Karpas-422 (cell line): ENCODE measurements around the gene WDR1. TPM values are rescaled to one million over a fixed set of nuclear protein-coding genes. Genes with fewer than 3 reads are reported as not detected.

Experiments
- DNase-seq: peaks from one replicate; pipeline ENCODE4 v3.0.0-alpha.2; 2015
- H2AFZ ChIP-seq: fragments of 200-600 bp; sonication (generic); 2 replicates; pipeline ENCODE4 v1.6.1; 2014; ENCODE audit warnings: antibody characterized with exemption, low read length, mixed read lengths
- H3K27ac ChIP-seq: fragments of 200-600 bp; sonication (generic); 2 replicates; pipeline ENCODE4 v1.5.1; 2014; ENCODE audit warnings: mild to moderate bottlenecking, low read length, moderate library complexity
- H3K27me3 ChIP-seq: fragments of 200-600 bp; sonication (generic); 2 replicates; pipeline ENCODE4 v1.6.1; 2014; ENCODE audit warnings: low read length, mixed read lengths
- H3K36me3 ChIP-seq: fragments of 200-600 bp; sonication (generic); 2 replicates; pipeline ENCODE4 v1.6.1; 2014; ENCODE audit warnings: low read length, mixed read lengths; ENCODE audit not compliant: insufficient read depth
- H3K4me1 ChIP-seq: fragments of 200-600 bp; sonication (generic); 2 replicates; pipeline ENCODE4 v1.6.1; 2014; ENCODE audit warnings: mild to moderate bottlenecking, low read length, mixed read lengths
- H3K4me2 ChIP-seq: fragments of 200-600 bp; sonication (generic); 2 replicates; pipeline ENCODE4 v1.6.1; 2014; ENCODE audit warnings: low read length, low read depth, mild to moderate bottlenecking; ENCODE audit not compliant: poor library complexity, severe bottlenecking
- H3K4me3 ChIP-seq: fragments of 200-600 bp; sonication (generic); 2 replicates; pipeline ENCODE4 v1.5.1; 2014; ENCODE audit warnings: mild to moderate bottlenecking, antibody characterized with exemption, low read length, mixed read lengths
- H3K79me2 ChIP-seq: fragments of 200-600 bp; sonication (generic); 2 replicates; pipeline ENCODE4 v1.6.1; 2014; ENCODE audit warnings: mild to moderate bottlenecking, low read length, mixed read lengths
- H3K9ac ChIP-seq: fragments of 200-600 bp; sonication (generic); 2 replicates; pipeline ENCODE4 v1.6.0; 2014; ENCODE audit warnings: low read length
- H3K9me2 ChIP-seq: fragments of 200-600 bp; sonication (generic), shearing (Covaris generic); replicated peaks from 2 replicates; pipeline ENCODE4 v1.6.0; 2014; ENCODE audit warnings: mild to moderate bottlenecking, low read length, moderate library complexity; ENCODE audit not compliant: insufficient read depth
- H3K9me3 ChIP-seq: fragments of 300-700, 200-600 bp; sonication (generic); 2 replicates; pipeline ENCODE4 v1.6.1; 2014; ENCODE audit warnings: low read length, mixed read lengths
- H4K20me1 ChIP-seq: fragments of 200-600 bp; sonication (generic); 2 replicates; pipeline ENCODE4 v1.6.1; 2014; ENCODE audit warnings: mild to moderate bottlenecking, antibody characterized with exemption, low read length, low read depth; ENCODE audit not compliant: insufficient read depth
- total RNA-seq: library from RNA; depleted of rRNA; stranded (reverse); fragments of >200 nt; shearing (Covaris generic); gene quantifications from 2 replicates; pipeline ENCODE4 v1.2.3, GENCODE V29; 2014; ENCODE audit warnings: low replicate concordance; rRNA removed

The WDR1 gene, protein sequence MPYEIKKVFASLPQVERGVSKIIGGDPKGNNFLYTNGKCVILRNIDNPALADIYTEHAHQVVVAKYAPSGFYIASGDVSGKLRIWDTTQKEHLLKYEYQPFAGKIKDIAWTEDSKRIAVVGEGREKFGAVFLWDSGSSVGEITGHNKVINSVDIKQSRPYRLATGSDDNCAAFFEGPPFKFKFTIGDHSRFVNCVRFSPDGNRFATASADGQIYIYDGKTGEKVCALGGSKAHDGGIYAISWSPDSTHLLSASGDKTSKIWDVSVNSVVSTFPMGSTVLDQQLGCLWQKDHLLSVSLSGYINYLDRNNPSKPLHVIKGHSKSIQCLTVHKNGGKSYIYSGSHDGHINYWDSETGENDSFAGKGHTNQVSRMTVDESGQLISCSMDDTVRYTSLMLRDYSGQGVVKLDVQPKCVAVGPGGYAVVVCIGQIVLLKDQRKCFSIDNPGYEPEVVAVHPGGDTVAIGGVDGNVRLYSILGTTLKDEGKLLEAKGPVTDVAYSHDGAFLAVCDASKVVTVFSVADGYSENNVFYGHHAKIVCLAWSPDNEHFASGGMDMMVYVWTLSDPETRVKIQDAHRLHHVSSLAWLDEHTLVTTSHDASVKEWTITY
- 67.5 and 116 TPM in 2 replicates for total RNA-seq

DNA sequence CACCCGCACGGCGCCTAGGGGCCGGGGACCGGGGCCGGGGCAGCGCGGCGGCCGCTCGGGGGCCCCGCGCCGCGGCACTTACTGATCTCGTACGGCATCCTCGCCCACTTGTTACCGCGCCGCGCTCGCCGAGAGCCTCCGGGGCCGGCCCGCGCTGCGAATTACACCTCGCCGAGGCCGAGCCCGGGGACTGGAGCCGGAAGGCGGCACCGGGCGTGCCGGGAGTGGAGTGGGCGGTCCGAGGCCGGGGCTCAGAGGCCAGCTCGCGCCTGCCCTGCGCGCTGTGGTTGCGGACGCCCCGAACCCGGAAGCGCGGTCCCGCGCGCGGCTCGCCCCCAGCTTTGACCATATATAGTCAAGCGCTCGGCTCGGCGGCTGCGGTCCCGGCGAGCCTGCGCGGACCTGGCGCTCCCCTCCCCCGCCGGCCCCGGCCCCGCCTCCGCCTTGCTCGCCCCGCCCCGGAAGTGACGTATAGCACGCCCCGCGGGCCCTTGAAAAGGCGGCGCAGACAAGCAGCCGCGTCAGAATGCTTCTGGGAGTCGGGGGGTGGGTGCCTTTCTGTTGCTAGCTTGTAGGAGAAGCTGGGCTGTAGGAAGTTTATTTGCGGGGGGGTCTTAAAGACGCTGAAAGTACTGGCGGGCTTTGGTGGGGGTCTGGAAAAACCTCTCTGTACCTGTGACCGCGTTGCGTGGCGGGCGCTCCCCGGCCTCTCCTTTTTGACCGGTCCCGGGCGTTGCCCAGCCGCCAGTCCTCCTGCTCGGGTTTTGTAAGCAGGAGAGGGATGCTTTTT is at the start of gene WDR1:
Gene WDR1 (minus strand): TSS at position 231 of the 790 bp plus-strand sequence. CDS start 133 bp downstream, at position 98.
- DNase-seq = peak; percentile 96
- no peaks in the 10 kb centered on the region for H3K9me2 ChIP-seq
- H2AFZ ChIP-seq = no peak within 1 kb of the TSS
- no peaks in the 10 kb centered on the region for H3K9me3 ChIP-seq
- H3K4me2 ChIP-seq = peak within 1 kb of the TSS; percentile 86
- H3K4me1 ChIP-seq = peaks cover 30% of the 10 kb centered on the region
- peaks cover 29% of the 10 kb centered on the region for H3K36me3 ChIP-seq
- peaks cover 34% of the 10 kb centered on the region for H4K20me1 ChIP-seq
- peak within 1 kb of the TSS; percentile 65 for H3K27ac ChIP-seq
- H3K27me3 ChIP-seq = no peaks in the 10 kb centered on the region
- peaks cover 45% of the 10 kb centered on the region for H3K79me2 ChIP-seq
- peak within 1 kb of the TSS; percentile 84 for H3K4me3 ChIP-seq
- H3K9ac ChIP-seq = peak within 1 kb of the TSS; percentile 88

DNA sequence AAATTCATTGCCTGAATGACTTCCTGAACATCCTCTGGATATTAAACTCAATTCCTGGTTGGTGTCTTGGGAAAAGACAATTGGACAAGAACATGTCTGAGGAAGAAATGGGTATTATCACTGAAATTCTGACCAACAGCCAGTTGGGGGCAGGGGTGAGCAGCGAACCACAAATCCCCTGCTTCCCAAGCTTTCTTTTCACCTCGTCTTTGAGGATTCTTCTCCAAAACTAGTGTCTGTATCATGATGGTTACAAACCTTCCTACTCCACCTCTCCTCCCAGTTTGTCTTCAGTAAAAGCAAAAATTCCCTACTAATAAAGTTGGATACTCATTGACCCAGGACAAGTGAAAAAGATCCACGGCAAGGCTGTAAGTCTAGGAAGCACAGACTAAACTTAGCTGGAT is 48.3 kb upstream of the WDR1 start:
- Histone ChIP-seq H3K27me3 (no peaks in the 10 kb centered on the region), H3K27ac (no peak overlapping the region), H3K9ac (no peak overlapping the region), H3K4me3 (no peak overlapping the region), H3K9me3 (no peaks in the 10 kb centered on the region), H3K36me3 (no peaks in the 10 kb centered on the region), H2AFZ (no peak overlapping the region), H3K4me2 (no peak overlapping the region), H3K4me1 (no peaks in the 10 kb centered on the region), H3K9me2 (no peaks in the 10 kb centered on the region), H3K79me2 (no peaks in the 10 kb centered on the region), H4K20me1 (no peaks in the 10 kb centered on the region)
- DNase-seq = no peak

DNA sequence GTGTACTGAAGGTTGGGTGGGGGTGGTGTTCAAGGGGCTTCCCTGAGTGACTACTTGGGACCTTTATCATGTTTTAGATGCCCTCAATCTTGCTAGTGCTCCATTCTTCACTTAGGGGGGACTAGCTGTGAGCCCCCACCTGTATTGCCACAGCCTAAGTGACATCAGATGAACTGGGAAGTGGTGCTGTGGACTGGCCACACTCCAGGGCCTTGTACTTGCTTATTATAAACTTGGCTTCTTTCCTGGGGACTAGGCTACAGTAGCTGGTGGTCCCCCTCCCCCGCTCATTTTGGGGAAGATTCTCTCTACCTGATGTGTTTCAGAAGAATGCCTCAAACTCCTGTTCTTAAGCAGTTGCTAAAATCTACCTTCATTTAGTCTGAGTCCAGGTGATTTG is 46.7 kb upstream of the WDR1 start:
- no peaks in the 10 kb centered on the region for H4K20me1 ChIP-seq
- H3K4me3 ChIP-seq = no peak overlapping the region
- DNase-seq = no peak

DNA sequence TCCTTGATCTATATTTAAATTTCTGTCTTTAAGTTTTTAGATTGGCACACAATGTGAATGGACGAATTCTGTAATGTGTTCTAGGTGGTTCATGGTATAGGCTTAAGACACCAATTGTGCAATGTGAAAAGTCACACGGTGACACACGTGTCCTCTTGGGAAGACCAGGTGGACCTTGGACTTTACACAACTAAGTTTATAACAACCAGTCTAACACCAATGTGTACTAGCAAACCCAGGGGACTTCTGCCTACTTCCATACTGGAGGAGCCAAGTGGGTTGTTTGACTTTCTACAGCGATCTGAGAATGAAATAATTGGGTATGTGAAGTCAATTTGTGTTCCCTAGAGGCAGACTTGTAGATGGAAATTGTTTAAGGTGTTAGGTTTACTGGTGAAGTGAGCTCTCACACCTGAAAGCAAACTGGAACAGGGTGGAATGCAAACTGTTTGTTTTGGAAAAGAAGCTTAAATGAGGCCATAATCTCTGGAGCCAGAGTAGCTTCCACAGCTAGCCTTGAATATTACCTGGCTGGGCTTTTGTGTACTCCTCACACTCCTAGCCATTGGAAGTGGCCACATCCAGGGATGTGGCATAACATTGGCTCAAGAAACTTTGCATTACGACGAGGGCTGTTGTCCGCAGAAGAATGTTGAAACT is 45.9 kb upstream of the WDR1 start:
- no peak overlapping the region for H3K27ac ChIP-seq
- H3K9me3 ChIP-seq = no peaks in the 10 kb centered on the region
- H3K4me3 ChIP-seq = no peak overlapping the region
- no peaks in the 10 kb centered on the region for H3K36me3 ChIP-seq
- H3K9ac ChIP-seq = no peak overlapping the region
- H3K4me2 ChIP-seq = no peak overlapping the region
- no peaks in the 10 kb centered on the region for H3K9me2 ChIP-seq
- 0 out of 2 replicates have a peak, but pooled peaks cover 2% of the 10 kb centered on the region for H4K20me1 ChIP-seq
- H2AFZ ChIP-seq = no peak overlapping the region
- no peaks in the 10 kb centered on the region for H3K27me3 ChIP-seq
- peaks cover 8% of the 10 kb centered on the region for H3K4me1 ChIP-seq
- no peak for DNase-seq
- H3K79me2 ChIP-seq = no peaks in the 10 kb centered on the region

More for the DNA sequence above, 46.7 kb upstream of the WDR1 start:
- Histone ChIP-seq H3K4me1 (peaks cover 8% of the 10 kb centered on the region), H3K27ac (no peak overlapping the region), H3K9ac (no peak overlapping the region), H3K9me3 (no peaks in the 10 kb centered on the region), H3K9me2 (no peaks in the 10 kb centered on the region), H3K27me3 (no peaks in the 10 kb centered on the region), H3K36me3 (no peaks in the 10 kb centered on the region), H2AFZ (no peak overlapping the region), H3K79me2 (no peaks in the 10 kb centered on the region), H3K4me2 (no peak overlapping the region)

DNA sequence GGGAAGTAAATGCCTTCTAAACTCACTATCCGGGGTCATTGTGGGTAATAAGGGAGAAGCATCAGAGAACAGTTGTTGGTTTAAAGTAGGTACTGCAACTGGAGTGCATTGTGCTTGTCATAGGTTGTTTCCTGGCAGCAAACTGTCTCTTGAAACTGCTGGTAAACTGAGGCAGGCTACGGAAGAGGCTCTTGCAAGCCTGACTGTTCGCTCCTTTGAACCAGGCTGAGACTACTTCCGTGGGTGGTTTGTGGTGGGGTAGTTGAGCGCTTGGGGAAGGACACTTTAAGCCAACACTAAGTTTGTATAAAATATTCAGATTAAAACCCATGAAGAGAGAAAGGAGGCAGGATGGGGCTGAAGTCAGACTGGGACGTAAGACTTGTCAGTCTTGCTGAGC is 45.2 kb upstream of the WDR1 start:
- DNase-seq = no peak
- Histone ChIP-seq H3K9me3 (no peaks in the 10 kb centered on the region), H3K27ac (no peak overlapping the region), H3K4me3 (no peak overlapping the region), H3K4me2 (no peak overlapping the region), H3K79me2 (no peaks in the 10 kb centered on the region), H3K9ac (no peak overlapping the region), H3K36me3 (no peaks in the 10 kb centered on the region), H4K20me1 (peaks cover 8% of the 10 kb centered on the region; the same call in 1 of the 2 replicates), H3K9me2 (no peaks in the 10 kb centered on the region), H3K4me1 (peaks cover 8% of the 10 kb centered on the region), H2AFZ (no peak overlapping the region), H3K27me3 (no peaks in the 10 kb centered on the region)

DNA sequence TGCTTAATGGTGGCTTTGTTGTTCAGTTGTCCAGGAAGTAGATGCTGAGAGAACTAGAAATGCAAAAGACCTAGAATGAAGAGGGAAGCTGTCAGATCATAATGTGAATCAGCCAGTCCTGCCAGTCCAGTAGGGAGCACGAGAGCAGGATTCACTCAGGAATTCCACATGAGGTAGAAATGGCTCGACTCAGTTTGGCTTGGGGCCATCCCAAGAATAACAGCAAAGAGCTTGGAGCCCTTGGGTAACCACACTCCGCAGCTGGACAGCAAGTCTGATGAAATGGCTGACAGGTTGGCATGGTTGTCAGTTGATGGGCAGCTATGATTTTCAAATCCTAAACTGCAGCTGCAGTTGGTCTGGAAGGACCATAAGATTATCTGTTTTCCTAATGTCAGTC is 44.5 kb upstream of the WDR1 start:
- H3K79me2 ChIP-seq = no peaks in the 10 kb centered on the region
- no peaks in the 10 kb centered on the region for H3K9me3 ChIP-seq
- no peak overlapping the region for H3K4me3 ChIP-seq

DNA sequence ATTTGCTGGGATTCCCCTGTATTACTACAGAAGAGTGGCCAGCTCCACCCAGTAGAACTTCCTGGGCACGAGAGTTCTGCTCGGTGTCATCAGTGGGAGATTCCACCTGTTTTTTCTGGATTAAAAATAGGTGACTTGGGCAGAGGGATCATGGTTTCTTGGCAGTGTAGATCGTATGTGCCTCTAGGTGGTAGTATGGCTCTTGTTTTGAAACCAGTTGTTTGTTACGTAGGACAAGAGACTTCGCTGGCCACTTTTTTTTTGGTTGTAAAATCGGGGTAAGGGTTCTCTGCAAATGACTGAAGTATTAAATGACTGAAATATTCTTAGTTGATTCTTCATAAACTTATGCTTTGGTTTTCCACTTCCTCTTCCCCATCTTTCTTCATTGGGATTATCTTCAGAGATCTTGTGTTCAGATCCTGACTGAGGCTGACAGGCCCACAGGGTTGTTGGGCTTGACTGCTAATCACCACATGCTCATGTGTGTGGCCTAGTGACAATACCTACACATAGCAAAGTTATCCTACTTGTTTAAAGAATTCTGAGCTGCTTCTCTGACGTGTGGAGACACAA is 43.8 kb upstream of the WDR1 start:
- no peaks in the 10 kb centered on the region for H3K36me3 ChIP-seq
- no peaks in the 10 kb centered on the region for H3K27me3 ChIP-seq
- no peak overlapping the region for H3K4me2 ChIP-seq
- peaks cover 10% of the 10 kb centered on the region; the same call in 1 of the 2 replicates for H4K20me1 ChIP-seq
- peak; percentile 52 for DNase-seq
- H3K4me1 ChIP-seq = peaks cover 8% of the 10 kb centered on the region
- H3K9me3 ChIP-seq = no peaks in the 10 kb centered on the region
- no peak overlapping the region for H2AFZ ChIP-seq
- H3K79me2 ChIP-seq = no peaks in the 10 kb centered on the region
- H3K9ac ChIP-seq = no peak overlapping the region
- no peaks in the 10 kb centered on the region for H3K9me2 ChIP-seq
- no peak overlapping the region for H3K27ac ChIP-seq
- H3K4me3 ChIP-seq = no peak overlapping the region

More for the DNA sequence above, 44.5 kb upstream of the WDR1 start:
- H3K27ac ChIP-seq = no peak overlapping the region
- no peaks in the 10 kb centered on the region for H3K9me2 ChIP-seq
- H4K20me1 ChIP-seq = peaks cover 10% of the 10 kb centered on the region; the same call in 1 of the 2 replicates
- no peak overlapping the region for H2AFZ ChIP-seq
- no peaks in the 10 kb centered on the region for H3K36me3 ChIP-seq
- peaks cover 8% of the 10 kb centered on the region for H3K4me1 ChIP-seq
- no peak overlapping the region for H3K9ac ChIP-seq
- no peak overlapping the region for H3K4me2 ChIP-seq
- no peaks in the 10 kb centered on the region for H3K27me3 ChIP-seq
- DNase-seq = no peak
